OCI-LY1 (cell line): ENCODE results near the gene CDH23.

Source experiments
- EZH2 ChIP-seq: fragments of 200-600 bp; sonication (generic), shearing (Covaris generic); IDR thresholded peaks from 2 replicates; pipeline ENCODE4 v1.8.0; 2017; ENCODE audit warnings: borderline replicate concordance, mixed run types, mild to moderate bottlenecking, antibody characterized with exemption, low read length, moderate library complexity, mixed read lengths
- TF ChIP-seq, protein P1 (sequence below): fragments of 200-600 bp; sonication (generic), shearing (Covaris generic); IDR thresholded peaks from 2 replicates; pipeline ENCODE4 v1.5.1; 2017; ENCODE audit warnings: mild to moderate bottlenecking, antibody characterized with exemption, low read length, moderate library complexity, mixed read lengths

DNA sequence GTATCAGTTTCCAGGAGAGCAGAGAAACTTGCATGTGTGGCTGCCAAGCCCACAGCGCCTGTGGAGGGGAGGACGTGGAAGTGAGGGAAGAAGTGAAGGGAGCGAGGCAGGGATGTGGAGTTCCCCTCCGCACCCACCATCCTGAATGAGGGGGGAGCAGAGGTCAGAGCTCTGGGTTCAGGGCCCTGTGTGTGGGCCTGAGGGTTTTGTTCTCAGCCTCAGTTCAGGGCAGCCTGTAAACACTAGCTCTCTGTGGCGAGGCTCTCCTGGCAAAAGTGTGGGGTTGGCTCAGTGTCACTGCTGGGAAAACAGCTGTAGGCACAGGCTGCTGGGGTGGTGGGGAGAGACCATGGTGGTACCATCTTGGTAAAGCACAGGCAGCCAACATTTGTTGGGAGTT is 214.4 kb downstream of the CDH23 start:
- TF ChIP-seq, protein P1, sequence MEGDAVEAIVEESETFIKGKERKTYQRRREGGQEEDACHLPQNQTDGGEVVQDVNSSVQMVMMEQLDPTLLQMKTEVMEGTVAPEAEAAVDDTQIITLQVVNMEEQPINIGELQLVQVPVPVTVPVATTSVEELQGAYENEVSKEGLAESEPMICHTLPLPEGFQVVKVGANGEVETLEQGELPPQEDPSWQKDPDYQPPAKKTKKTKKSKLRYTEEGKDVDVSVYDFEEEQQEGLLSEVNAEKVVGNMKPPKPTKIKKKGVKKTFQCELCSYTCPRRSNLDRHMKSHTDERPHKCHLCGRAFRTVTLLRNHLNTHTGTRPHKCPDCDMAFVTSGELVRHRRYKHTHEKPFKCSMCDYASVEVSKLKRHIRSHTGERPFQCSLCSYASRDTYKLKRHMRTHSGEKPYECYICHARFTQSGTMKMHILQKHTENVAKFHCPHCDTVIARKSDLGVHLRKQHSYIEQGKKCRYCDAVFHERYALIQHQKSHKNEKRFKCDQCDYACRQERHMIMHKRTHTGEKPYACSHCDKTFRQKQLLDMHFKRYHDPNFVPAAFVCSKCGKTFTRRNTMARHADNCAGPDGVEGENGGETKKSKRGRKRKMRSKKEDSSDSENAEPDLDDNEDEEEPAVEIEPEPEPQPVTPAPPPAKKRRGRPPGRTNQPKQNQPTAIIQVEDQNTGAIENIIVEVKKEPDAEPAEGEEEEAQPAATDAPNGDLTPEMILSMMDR, result no peak
- TF ChIP-seq EZH2, result no peak
